ENCODE measurements around the gene PTPN3.

DNA sequence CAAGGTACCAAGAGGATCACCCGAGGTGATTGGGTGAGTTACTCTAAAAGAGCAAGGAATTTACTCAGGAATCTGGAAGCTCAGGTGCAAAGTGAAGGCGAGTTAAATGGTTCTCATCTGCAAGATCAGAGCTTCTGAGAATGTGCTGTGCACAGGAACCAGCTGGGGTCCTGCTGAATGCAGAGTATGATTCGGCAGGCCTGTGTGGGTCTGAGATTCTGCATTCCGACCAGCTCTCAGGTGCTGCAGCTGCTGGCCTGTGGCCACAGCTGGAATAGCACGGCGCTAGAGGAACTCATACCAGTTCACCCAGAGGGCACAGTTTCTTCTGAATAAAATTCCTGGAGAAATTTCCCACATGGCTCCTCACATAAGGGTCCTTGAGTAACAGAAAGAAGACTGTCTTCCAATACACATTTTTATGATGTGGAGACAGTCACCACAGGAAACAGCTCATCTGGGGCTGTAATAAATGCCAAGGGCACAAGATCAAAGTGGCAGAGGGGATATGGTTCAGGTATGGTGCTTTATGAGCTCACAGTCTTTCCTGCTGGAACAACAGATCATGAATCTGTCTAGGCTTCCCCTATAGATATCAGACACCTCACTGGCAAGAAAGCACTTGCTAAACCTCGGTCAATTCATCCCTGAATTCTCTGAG lies 83.9 kb downstream of the PTPN3 start:
- TF ChIP-seq, protein P1, sequence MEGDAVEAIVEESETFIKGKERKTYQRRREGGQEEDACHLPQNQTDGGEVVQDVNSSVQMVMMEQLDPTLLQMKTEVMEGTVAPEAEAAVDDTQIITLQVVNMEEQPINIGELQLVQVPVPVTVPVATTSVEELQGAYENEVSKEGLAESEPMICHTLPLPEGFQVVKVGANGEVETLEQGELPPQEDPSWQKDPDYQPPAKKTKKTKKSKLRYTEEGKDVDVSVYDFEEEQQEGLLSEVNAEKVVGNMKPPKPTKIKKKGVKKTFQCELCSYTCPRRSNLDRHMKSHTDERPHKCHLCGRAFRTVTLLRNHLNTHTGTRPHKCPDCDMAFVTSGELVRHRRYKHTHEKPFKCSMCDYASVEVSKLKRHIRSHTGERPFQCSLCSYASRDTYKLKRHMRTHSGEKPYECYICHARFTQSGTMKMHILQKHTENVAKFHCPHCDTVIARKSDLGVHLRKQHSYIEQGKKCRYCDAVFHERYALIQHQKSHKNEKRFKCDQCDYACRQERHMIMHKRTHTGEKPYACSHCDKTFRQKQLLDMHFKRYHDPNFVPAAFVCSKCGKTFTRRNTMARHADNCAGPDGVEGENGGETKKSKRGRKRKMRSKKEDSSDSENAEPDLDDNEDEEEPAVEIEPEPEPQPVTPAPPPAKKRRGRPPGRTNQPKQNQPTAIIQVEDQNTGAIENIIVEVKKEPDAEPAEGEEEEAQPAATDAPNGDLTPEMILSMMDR (conservative IDR thresholded peaks at IDR 0.05; ENCODE audit: low read depth, low read length): no peak
- no peak for TF ChIP-seq EZH2 (IDR thresholded peaks at IDR 0.05; ENCODE audit: borderline replicate concordance, low read depth, low read length, poor library complexity, severe bottlenecking)
